ENCODE measurements around the gene CCNF. TPM values are rescaled to one million over a fixed set of nuclear protein-coding genes. Genes with fewer than 3 reads are reported as not detected.
A peak's percentile ranks its signal among the peaks of the same experiment; 100 is the strongest.

Gene CCNF
- total RNA-seq, 2 donors from 2014 or later, result 0.99 to 2.3 TPM

GRCh38 chr16:2427526-2427925 is 1.7 kb upstream of the CCNF start:
- Histone ChIP-seq H3K4me1 (peaks cover 24% of the 10 kb centered on the region), H3K4me3 (no peak overlapping the region), H3K27me3 (no peaks in the 10 kb centered on the region), H3K9me3 (no peaks in the 10 kb centered on the region), H3K36me3 (replicated peaks in 1 of 2; ENCODE audit: insufficient read depth in 1 of 2, low read depth in 2 of 2) (no peaks in the 10 kb centered on the region), H3K27ac (no peak overlapping the region)
- intact Hi-C loops (cut with DNase I), result loop anchor here (5.0 kb wide), 1 partner anchor 90 kb away; no protein-coding TSS in a partner anchor
- DNase-seq, result no peak
- TF ChIP-seq CTCF (IDR thresholded peaks at IDR 0.05) (no peak), POLR2A (IDR thresholded peaks at IDR 0.05) (no peak)
- ATAC-seq, result no peak
- WGBS, 2 donors, result 78 to 83% methylated on average over 4 of the region's 4 CpGs

- Histone ChIP-seq H3K27ac (peak overlapping the region; percentile 33 to 83 (median 57)), H3K36me3 (replicated peaks in 1 of 2; ENCODE audit: insufficient read depth in 1 of 2, low read depth in 2 of 2) (no peaks in the 10 kb centered on the region), H3K4me1 (peaks cover 18% of the 10 kb centered on the region), H3K9me3 (no peaks in the 10 kb centered on the region), H3K4me3 (peak overlapping the region; percentile 13 to 45), H3K27me3 (no peaks in the 10 kb centered on the region)
- 33 to 66% methylated on average over 12 to 28 of the region's 28 CpGs for WGBS, 2 donors
- DNase-seq, result peak; percentile 44 to 61 (median 54)
- intact Hi-C loops (cut with DNase I), result loop anchor here (5.0 kb wide), 1 partner anchor 91 kb away; no protein-coding TSS in a partner anchor
- TF ChIP-seq POLR2A (IDR thresholded peaks at IDR 0.05), result no peak
- TF ChIP-seq CTCF (IDR thresholded peaks at IDR 0.05), result peak in 4 of 7 experiments; percentile 34 to 49 (median 40)
- peak; percentile 12 for ATAC-seq
These were observed 1.0 kb upstream of the CCNF start for GRCh38 chr16:2428051-2428783.

- no peaks in the 10 kb centered on the region for H3K9me3 ChIP-seq
- peak in 1 of 3 donors; percentile 6 for TF ChIP-seq POLR2A (IDR thresholded peaks at IDR 0.05)
- no peak for TF ChIP-seq CTCF (IDR thresholded peaks at IDR 0.05)
- ATAC-seq (peak; percentile 58), DNase-seq (no peak)
- peak overlapping the region; percentile 33 to 83 (median 57) for H3K27ac ChIP-seq
- 0 to 1% methylated on average over 14 to 19 of the region's 24 CpGs for WGBS, 2 donors
- no peaks in the 10 kb centered on the region for H3K36me3 ChIP-seq (replicated peaks in 1 of 2; ENCODE audit: insufficient read depth in 1 of 2, low read depth in 2 of 2)
- peak overlapping the region; percentile 13 to 45 for H3K4me3 ChIP-seq
- intact Hi-C loops (cut with DNase I), result loop anchor here (5.0 kb wide), 1 partner anchor 91 kb away; no protein-coding TSS in a partner anchor
- peaks cover 18% of the 10 kb centered on the region for H3K4me1 ChIP-seq
- H3K27me3 ChIP-seq, result no peaks in the 10 kb centered on the region
These were observed 538 bp upstream of the CCNF start for GRCh38 chr16:2428784-2429033.

- ATAC-seq (peak; percentile 1), DNase-seq (no peak)
- no peaks in the 10 kb centered on the region for H3K9me3 ChIP-seq
- peak overlapping the region in 3 of 4 donors; percentile 47 to 77 (median 60) for H3K27ac ChIP-seq
- no peaks in the 10 kb centered on the region for H3K36me3 ChIP-seq (replicated peaks in 1 of 2; ENCODE audit: insufficient read depth in 1 of 2, low read depth in 2 of 2)
- WGBS, 2 donors, result 8 to 19% methylated on average over 15 to 46 of the region's 46 CpGs
- no peaks in the 10 kb centered on the region for H3K27me3 ChIP-seq
- H3K4me3 ChIP-seq, result peak overlapping the region; percentile 40 to 56
- peaks cover 18% of the 10 kb centered on the region for H3K4me1 ChIP-seq
- TF ChIP-seq POLR2A (IDR thresholded peaks at IDR 0.05) (no peak), CTCF (IDR thresholded peaks at IDR 0.05) (peak in 3 of 7 experiments; percentile 12 to 26 (median 12))
- intact Hi-C loops (cut with DNase I), result loop anchor here (5.0 to 10.0 kb wide), 2 partner anchors 65 to 93 kb away; no protein-coding TSS in a partner anchor
These were observed 770 bp downstream of the CCNF start for GRCh38 chr16:2429771-2430663.

All from body of pancreas (tissue), 4 donors.